Activated CD8-positive, alpha-beta memory T cell treated with anti-CD3 and anti-CD28 coated beads, Interleukin-2, amount 10 ng/mL, durations not matched to agents 7 days and 5 days (primary cell): ENCODE data around the gene RAD51B. TPM values are rescaled to one million over a fixed set of nuclear protein-coding genes. Genes with fewer than 3 reads are reported as not detected.
"Not testable (repeated sequence)": the region's sequence is repeated elsewhere in the genome, so short reads cannot be mapped to it uniquely, and the experiment has no call there.

Experiments
- ATAC-seq: fragments of 150-1000 bp; cut with Tn5 transposase; one replicate; pipeline ENCODE4 v1.10.0; 2021; ENCODE audit warnings: moderate library complexity
- CTCF ChIA-PET: fragments of 350-600 bp; sonication (Branson Sonifier 250); formaldehyde crosslinking; loops from one replicate; lab custom pipeline; 2021; ENCODE audit warnings: antibody characterized with exemption; lab: Charles Lee
- DNase-seq: peaks from one replicate; pipeline ENCODE4 v3.0.0-alpha.2; 2020
- H3K27ac Mint-ChIP-seq: one replicate; pipeline ENCODE4 v1.8.0; 2021; ENCODE audit warnings: mild to moderate bottlenecking, mixed read lengths
- H3K27me3 Mint-ChIP-seq: one replicate; pipeline ENCODE4 v1.8.0; 2021; ENCODE audit warnings: mixed read lengths
- H3K36me3 Mint-ChIP-seq: one replicate; pipeline ENCODE4 v1.8.0; 2021; ENCODE audit warnings: mild to moderate bottlenecking, mixed read lengths
- H3K4me1 Mint-ChIP-seq: one replicate; pipeline ENCODE4 v1.8.0; 2021; ENCODE audit warnings: mixed read lengths
- H3K4me3 Mint-ChIP-seq: one replicate; pipeline ENCODE4 v1.8.0; 2021; ENCODE audit warnings: mild to moderate bottlenecking, moderate library complexity, mixed read lengths
- H3K9me3 Mint-ChIP-seq: one replicate; pipeline ENCODE4 v1.8.0; 2022; ENCODE audit warnings: low read depth, mixed read lengths
- total RNA-seq, 2 experiments: library from RNA; stranded (reverse); gene quantifications; one replicate each; pipeline ENCODE4 v1.2.3, GENCODE V29; 2021

RAD51B gene
- total RNA-seq, 2 experiments from 2014 or later, result 35.3 to 55.5 TPM

DNA sequence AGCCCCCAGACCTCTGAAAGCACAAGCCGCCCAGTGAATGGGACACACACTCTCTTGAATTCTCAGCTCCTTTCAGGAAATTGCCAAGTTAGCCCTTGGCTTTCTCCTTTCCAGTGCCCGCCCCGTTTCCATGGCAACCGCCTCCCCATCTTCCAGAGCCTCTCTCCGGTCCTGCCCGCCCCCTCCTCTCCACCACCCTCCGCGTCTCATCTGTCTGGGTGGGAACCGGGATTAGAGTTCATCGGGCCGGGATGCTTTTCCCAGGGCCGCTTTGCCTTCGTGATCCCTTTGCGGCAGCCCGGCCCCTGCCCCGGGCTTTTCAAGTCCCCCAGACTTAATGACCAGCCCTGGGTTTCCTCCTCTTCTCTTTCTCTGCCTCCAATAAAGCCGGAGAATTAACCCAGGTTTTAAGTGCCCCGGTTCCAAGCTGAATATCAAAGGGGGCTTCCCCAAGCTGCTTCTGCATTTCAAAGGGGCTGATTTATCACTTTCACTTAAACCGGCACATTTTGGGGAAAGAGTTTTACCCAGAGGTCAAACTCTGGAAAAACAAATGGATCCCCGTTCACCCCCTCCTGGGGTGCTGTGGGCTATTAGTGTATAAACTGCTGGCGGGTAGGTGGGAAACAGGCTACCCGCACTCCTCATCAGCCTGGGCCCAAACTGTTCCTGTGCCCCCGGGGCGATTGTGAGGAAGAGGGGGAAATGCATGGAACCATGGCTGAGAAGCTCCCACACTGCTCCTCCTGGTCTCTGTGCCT, 871.6 kb downstream of the RAD51B start:
- Mint-ChIP-seq H3K27ac (no peak overlapping the region), H3K27me3 (peaks cover 6% of the 10 kb centered on the region), H3K9me3 (no peaks in the 10 kb centered on the region), H3K36me3 (no peaks in the 10 kb centered on the region), H3K4me1 (peaks cover 20% of the 10 kb centered on the region), H3K4me3 (no peak overlapping the region)
- ATAC-seq (no peak), DNase-seq (no peak)
- CTCF ChIA-PET, result interaction anchor here (0.8 to 1.1 kb wide), 2 partner anchors 97 to 98 kb away, joined by 3 to 4 read pairs; no protein-coding TSS in a partner anchor

DNA sequence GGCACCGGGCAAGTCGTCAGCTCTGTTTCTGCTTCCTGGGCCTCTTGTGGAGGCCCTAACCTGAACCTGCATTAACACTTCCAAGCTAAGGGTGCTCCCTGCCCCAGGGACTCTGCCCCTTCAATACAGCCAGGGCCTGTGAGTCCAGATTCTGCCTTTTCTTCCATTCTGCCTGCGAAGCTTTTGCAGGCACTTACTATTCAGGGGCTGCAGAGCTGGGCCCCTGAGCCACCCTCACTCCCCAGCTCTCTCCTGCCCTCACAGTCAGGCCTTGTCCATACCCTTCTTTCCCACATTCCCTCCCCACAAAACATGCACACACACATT, 872.2 kb downstream of the RAD51B start:
- no peak for DNase-seq
- Mint-ChIP-seq H3K27me3 (peaks cover 6% of the 10 kb centered on the region), H3K4me3 (no peak overlapping the region), H3K4me1 (peaks cover 18% of the 10 kb centered on the region), H3K9me3 (no peaks in the 10 kb centered on the region), H3K36me3 (no peaks in the 10 kb centered on the region), H3K27ac (no peak overlapping the region)
- CTCF ChIA-PET, result interaction anchor here (0.8 to 1.1 kb wide), 2 partner anchors 96 to 98 kb away, joined by 3 to 4 read pairs; no protein-coding TSS in a partner anchor
- no peak for ATAC-seq

DNA sequence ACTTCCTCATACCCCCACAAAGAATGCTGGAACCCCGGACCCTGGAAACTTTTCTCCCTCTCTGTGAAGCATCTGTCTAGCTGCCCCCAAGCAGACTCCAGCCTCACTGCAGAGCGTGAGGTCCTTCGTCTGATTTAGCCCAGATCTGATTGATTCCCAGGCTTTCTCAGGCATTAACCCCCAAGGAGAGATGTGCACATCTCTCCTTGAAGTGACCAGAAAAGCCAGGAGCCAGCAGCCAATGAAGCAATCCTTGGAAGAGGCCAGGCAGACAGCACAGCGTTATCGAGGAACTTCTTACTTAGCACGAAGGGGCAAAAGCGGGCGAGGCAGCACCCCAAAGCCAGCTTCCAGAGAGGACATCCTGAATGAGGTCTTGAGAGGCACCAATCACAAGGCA, 872.6 kb downstream of the RAD51B start:
- no peaks in the 10 kb centered on the region for H3K36me3 Mint-ChIP-seq
- no peak overlapping the region for H3K4me3 Mint-ChIP-seq
- DNase-seq, result no peak
- CTCF ChIA-PET, result interaction anchor here (0.8 to 1.1 kb wide), 2 partner anchors 96 to 97 kb away, joined by 3 to 4 read pairs; no protein-coding TSS in a partner anchor
- no peak for ATAC-seq
- H3K4me1 Mint-ChIP-seq, result peaks cover 18% of the 10 kb centered on the region
- no peak overlapping the region for H3K27ac Mint-ChIP-seq
- H3K27me3 Mint-ChIP-seq, result peaks cover 6% of the 10 kb centered on the region
- H3K9me3 Mint-ChIP-seq, result no peaks in the 10 kb centered on the region

DNA sequence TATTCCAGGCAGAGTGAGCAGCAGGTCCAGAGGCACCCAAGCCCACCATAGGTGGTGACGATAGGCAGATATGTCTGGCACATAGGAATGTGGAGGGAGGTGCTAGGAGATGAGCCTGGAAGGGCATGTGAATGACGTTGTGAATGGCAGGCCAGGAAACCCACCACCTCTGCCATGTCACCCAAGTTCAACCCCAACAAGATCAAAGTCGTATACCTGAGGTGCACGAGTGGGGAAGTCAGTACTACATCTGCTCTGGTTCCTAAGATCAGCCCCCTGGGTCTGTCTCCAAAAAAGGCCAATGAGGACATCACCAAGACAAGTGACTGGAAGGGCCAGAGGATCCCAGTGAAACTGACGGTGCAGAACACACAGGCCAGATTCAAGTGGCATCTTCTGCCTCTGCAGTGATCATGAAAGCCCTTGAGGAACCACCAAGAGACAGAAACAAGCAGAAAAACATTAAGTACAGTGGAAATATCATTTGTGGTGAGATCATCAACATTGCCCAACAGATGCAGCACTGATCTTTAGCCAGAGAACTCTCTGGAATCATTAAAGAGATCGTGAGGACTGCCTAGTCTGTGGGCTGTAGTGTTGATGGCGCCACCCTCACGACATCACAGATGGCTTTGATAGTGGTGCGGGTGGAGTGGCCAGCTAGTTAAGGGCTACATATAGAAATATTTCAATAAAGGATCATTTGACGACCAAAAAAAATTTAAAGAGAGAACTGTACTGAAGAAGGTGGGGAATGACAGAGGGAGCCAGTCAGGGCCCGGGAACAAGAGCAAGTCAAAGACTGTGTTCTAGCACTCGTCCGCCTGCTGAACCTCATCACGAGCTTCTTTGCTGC, 873.6 kb downstream of the RAD51B start:
- Mint-ChIP-seq H3K27ac (no peak overlapping the region), H3K27me3 (peaks cover 10% of the 10 kb centered on the region), H3K4me1 (peaks cover 18% of the 10 kb centered on the region), H3K4me3 (no peak overlapping the region), H3K9me3 (peaks cover 3% of the 10 kb centered on the region), H3K36me3 (peaks cover 2% of the 10 kb centered on the region)
- no peak for ATAC-seq
- CTCF ChIA-PET, result interaction anchor here (1.7 kb wide), 1 partner anchor 8 kb away, joined by 6 read pairs; no protein-coding TSS in a partner anchor
- no peak for DNase-seq

DNA sequence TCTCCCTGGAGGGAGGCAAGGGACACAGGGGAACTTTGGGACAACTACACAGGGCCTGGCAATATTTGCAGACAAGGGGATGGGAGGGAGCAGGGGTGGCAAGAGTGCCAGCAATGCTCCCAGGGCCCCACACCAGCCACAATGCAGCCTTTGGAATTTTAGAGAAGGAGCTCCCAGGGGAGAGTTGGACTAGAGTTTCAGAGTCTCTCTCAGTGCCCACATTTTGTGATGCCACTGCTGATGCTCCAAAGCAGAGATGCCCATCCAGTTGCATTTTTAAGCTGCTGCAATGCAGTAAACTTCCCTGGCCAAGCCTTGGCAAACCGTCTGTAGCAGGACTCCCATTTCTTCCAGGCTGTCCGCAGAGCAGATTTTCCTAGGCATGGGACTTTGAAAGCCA, 874.3 kb downstream of the RAD51B start:
- ATAC-seq (no peak), DNase-seq (no peak)
- no peak overlapping the region for H3K27ac Mint-ChIP-seq
- H3K27me3 Mint-ChIP-seq, result peaks cover 12% of the 10 kb centered on the region
- no peak overlapping the region for H3K4me3 Mint-ChIP-seq
- peaks cover 18% of the 10 kb centered on the region for H3K4me1 Mint-ChIP-seq
- CTCF ChIA-PET, result interaction anchor here (1.5 to 1.7 kb wide), 2 partner anchors 9 to 95 kb away, joined by 5 to 6 read pairs; no protein-coding TSS in a partner anchor
- H3K9me3 Mint-ChIP-seq, result peaks cover 3% of the 10 kb centered on the region
- H3K36me3 Mint-ChIP-seq, result peaks cover 4% of the 10 kb centered on the region

DNA sequence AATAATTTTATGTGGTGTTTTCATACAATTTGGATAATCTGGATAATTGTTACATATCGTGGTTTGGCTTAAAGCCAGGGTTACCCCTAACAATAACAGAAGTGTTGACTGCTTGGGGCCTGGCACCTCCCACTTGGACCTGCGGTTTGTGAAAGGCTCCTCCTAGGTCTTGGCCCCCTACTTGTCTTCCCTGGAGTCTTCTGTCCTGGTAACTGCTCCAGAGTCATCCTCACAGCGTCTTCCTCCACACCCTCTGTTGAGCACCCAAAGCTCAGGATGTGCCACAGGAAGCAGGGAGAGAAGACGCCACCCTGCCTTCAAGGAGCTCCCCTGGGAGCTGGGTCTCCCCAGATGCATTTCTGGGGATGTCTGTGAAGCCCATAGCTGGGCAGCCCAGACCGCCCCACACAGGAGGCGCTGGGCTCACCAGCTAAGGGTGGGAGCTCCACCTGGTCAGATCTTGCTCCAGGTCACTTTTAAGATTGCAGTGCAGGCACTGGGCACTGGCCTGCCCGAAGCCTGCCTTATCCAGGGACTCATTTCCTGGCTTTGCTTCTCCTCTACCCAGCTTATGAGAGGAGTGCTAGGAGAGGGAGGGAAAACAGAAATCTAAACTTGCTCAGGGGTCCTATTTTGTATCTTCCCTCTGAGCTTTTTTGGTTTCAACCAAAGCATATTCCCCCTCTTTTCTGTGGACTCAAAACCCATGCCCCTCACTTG, 875.1 kb downstream of the RAD51B start:
- H3K27ac Mint-ChIP-seq, result no peak overlapping the region
- H3K36me3 Mint-ChIP-seq, result peaks cover 4% of the 10 kb centered on the region
- H3K4me1 Mint-ChIP-seq, result peaks cover 18% of the 10 kb centered on the region
- H3K4me3 Mint-ChIP-seq, result no peak overlapping the region
- CTCF ChIA-PET, result interaction anchor here (0.8 to 1.7 kb wide), 3 partner anchors 9 to 95 kb away, joined by 3 to 6 read pairs (median 5); no protein-coding TSS in a partner anchor
- no peak for ATAC-seq
- no peak for DNase-seq
- peaks cover 3% of the 10 kb centered on the region for H3K9me3 Mint-ChIP-seq
- H3K27me3 Mint-ChIP-seq, result peaks cover 12% of the 10 kb centered on the region

DNA sequence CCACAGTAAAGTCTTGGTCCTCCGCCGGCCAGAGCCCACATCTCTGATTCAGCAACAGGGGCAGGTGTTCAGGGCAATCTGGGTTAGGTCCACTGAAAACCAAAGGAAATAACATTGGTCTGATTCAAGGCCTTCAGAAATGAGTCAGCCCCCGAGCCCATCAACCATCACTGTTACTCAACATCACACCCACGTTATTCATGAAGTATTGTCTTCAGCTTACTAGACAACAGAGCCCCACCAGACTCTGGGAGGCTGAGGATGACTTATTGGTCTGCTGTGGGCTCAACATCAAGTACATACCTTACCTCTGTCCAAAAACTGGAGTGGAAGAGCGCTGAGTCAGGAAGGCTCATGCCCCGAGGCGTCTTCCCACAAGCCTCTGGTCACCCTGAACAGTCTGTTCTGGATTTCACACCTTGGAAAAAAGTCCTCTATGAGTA, 875.8 kb downstream of the RAD51B start:
- Mint-ChIP-seq H3K27ac (peak overlapping the region; percentile 51), H3K4me3 (no peak overlapping the region), H3K27me3 (peaks cover 12% of the 10 kb centered on the region), H3K36me3 (peaks cover 6% of the 10 kb centered on the region), H3K4me1 (peaks cover 18% of the 10 kb centered on the region), H3K9me3 (peaks cover 3% of the 10 kb centered on the region)
- ATAC-seq (peak; percentile 86), DNase-seq (peak; percentile 67)
- CTCF ChIA-PET, result interaction anchor here (0.6 to 1.7 kb wide), 4 partner anchors 10 to 149 kb away, joined by 3 to 6 read pairs (median 4); no protein-coding TSS in a partner anchor

DNA sequence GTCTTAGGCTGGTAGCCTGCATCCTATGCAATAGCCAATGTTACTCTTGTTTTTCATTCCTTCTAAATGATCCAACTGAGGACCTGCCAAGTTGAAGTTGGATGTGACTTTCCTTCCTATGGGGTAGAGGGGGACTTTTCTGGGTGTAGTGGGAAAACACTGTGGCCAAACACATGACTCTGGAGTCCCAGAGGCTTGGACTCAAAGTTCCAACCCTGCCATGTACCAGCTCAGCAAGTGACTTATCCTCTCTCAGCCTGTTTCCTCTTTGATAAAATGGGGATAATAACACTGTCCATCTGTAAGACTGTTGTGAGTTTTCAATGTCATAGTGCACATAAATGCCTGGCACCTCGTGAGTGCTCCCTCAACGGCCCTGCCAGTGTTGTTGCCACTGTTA, 876.3 kb downstream of the RAD51B start:
- CTCF ChIA-PET, result interaction anchor here (0.6 kb wide), 1 partner anchor 148 kb away, joined by 3 read pairs; no protein-coding TSS in a partner anchor
- peaks cover 3% of the 10 kb centered on the region for H3K9me3 Mint-ChIP-seq
- no peak for ATAC-seq
- no peak for DNase-seq
- H3K4me1 Mint-ChIP-seq, result peaks cover 18% of the 10 kb centered on the region
- peaks cover 6% of the 10 kb centered on the region for H3K36me3 Mint-ChIP-seq
- no peak overlapping the region for H3K4me3 Mint-ChIP-seq
- H3K27ac Mint-ChIP-seq, result no peak overlapping the region
- peaks cover 12% of the 10 kb centered on the region for H3K27me3 Mint-ChIP-seq

DNA sequence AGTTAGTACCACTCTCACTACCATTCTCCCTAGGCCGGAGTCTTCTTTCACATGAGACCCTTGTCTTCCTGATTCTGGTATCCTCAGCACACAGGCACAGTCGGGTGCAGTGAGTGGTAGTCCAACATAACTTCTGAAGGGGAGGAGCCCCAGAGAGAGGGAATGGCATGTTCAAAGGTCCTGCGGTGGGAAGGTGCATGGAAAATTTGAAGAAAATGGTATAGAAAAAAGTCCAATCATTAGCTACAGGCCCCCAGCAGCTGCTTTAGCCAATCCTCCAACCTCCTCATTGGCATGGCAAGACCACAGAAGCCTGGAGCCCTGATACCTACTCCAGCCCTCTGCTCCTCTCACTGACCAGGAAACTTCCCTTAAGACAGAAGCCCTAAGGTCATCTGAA, 876.7 kb downstream of the RAD51B start:
- CTCF ChIA-PET, result no interaction called here
- H3K4me1 Mint-ChIP-seq, result peaks cover 18% of the 10 kb centered on the region
- H3K9me3 Mint-ChIP-seq, result peaks cover 3% of the 10 kb centered on the region
- ATAC-seq, result no peak
- H3K36me3 Mint-ChIP-seq, result peaks cover 6% of the 10 kb centered on the region
- DNase-seq, result no peak
- H3K27me3 Mint-ChIP-seq, result peaks cover 12% of the 10 kb centered on the region
- H3K27ac Mint-ChIP-seq, result no peak overlapping the region
- no peak overlapping the region for H3K4me3 Mint-ChIP-seq

DNA sequence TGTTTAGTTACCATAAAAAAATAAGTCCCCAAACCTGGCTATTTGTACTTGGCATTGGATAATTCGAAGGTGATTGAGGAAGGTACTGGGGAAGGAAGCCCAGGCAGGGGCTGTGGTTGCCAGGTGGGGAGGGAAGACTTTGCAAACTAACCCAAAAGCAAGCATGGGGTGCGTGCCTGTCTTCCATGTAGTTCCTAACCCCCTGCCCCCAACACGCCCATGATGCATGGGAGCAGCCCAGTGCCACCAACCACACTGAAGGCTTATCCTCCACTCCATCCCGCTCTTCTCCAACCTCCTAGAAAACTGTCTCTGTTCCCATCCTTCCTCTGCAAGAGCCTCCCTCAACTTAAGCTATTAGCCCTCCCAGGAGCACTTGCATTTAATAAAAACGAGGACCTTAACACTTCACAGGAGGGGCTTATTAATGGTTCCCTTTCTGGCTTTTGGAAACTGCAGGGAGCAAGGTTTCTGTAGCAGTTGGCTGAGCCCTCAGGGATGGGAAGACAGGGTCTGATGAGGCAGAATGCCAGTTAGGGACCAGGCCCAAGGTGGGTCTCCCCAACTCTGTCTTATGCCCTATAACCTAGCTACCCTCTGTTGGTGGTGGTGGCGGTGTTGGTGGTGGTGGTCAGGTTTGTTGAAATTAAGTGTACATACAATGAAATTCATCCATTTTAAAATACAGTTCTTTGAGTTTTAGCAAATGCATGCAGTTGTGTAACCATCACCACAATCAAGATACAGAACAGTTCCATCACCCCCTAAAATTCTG, 877.3 kb downstream of the RAD51B start:
- CTCF ChIA-PET, result no interaction called here
- Mint-ChIP-seq H3K36me3 (peaks cover 6% of the 10 kb centered on the region), H3K27ac (no peak overlapping the region), H3K4me3 (no peak overlapping the region), H3K9me3 (peaks cover 3% of the 10 kb centered on the region), H3K27me3 (peaks cover 12% of the 10 kb centered on the region), H3K4me1 (peaks cover 18% of the 10 kb centered on the region)
- no peak for ATAC-seq
- no peak for DNase-seq

DNA sequence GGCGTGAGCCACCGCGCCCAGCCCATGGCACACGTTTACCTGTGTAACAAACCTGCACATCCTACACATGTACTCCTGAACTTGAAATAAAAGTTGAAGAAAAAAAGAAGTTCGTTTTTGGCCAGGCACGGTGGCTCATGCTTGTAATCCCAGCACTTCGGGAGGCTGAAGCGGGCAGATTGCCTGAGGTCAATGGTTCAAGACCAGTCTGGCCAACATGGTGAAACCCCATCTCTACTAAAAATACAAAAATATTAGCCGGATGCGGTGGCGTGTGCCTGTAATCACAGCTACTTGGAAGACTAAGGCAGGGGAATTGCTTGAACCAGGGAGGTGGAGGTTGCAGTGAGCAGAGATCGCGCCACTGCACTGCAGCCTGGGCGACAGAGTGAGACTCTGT, 879.2 kb downstream of the RAD51B start:
- H3K4me3 Mint-ChIP-seq, H3K36me3 Mint-ChIP-seq, CTCF ChIA-PET, H3K27ac Mint-ChIP-seq, ATAC-seq, H3K9me3 Mint-ChIP-seq, DNase-seq: not testable (repeated sequence)
- H3K4me1 Mint-ChIP-seq, result peaks cover 18% of the 10 kb centered on the region
- H3K27me3 Mint-ChIP-seq, result peaks cover 12% of the 10 kb centered on the region

DNA sequence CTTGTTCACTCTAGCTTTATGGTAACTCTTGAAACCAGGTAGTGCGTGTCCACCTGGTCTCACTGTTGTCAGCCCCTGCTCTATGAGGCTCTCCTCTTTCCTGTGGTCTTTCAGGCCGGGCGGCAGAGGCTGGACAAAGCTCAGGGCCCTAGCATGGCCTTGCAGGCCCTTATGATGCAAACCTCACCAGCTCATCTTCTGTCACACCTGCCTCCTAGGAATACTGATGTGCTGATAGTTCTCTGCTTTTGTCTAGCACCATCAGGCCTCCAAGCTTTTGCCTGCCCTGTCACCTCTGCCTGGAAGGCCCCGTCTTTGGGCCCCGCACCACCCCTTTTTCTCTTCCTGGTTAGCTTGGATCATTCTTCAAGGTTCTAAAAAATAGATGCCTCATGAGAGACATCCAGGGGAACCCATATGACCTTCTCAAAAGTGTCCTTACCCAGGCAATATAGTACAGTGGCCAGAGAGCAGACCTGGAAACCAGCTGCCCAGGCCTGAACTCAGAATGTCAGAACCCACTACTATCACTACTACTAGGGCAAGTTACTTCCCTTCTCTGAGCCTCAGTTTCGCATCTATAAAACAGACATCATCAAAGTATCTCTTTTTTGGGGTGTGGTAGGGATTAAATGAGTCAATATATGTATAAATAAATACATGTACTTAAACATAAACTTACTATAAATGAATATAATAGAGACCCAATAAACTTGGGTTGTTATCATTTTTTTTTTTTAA, 881.6 kb downstream of the RAD51B start:
- Mint-ChIP-seq H3K9me3 (peaks cover 3% of the 10 kb centered on the region), H3K36me3 (peaks cover 6% of the 10 kb centered on the region), H3K4me1 (peaks cover 2% of the 10 kb centered on the region), H3K4me3 (no peak overlapping the region), H3K27me3 (peaks cover 5% of the 10 kb centered on the region), H3K27ac (no peak overlapping the region)
- CTCF ChIA-PET, result interaction anchor here (0.5 to 1.2 kb wide), 2 partner anchors 18 to 1436 kb away, joined by 3 read pairs; no protein-coding TSS in a partner anchor
- ATAC-seq (no peak), DNase-seq (no peak)
